HCT116 (cell line): Measurements from ENCODE around the gene VWA1.

Source experiments
- CTCF ChIP-seq, 3 experiments: fragments of 200-600 bp in 1 of 3; sonication (generic) in 1 of 3; IDR thresholded peaks in 2 of 3; conservative IDR thresholded peaks in 1 of 3; 2 replicates each; pipeline ENCODE4 v1.5.1; 2012 to 2017; ENCODE audit warnings: low read depth in 2 of 3, low read length in 2 of 3, antibody characterized with exemption in 1 of 3, borderline replicate concordance in 1 of 3, control low read depth in 1 of 3, mild to moderate bottlenecking in 1 of 3, mixed read lengths in 1 of 3, mixed run types in 1 of 3, moderate library complexity in 1 of 3; ENCODE audit not compliant: insufficient read depth in 1 of 3
- JUND ChIP-seq: IDR thresholded peaks from 2 replicates; pipeline ENCODE4 v1.6.1; 2012
- MAX ChIP-seq: IDR thresholded peaks from 2 replicates; pipeline ENCODE4 v1.6.1; 2012
- SRF ChIP-seq: IDR thresholded peaks from 2 replicates; pipeline ENCODE4 v1.6.1; 2012; ENCODE audit warnings: low read depth

GRCh38 chr1:1452882-1453281 is 17.4 kb downstream of the VWA1 start:
- TF ChIP-seq MAX = no peak
- no peak for TF ChIP-seq SRF
- TF ChIP-seq JUND = no peak
- TF ChIP-seq CTCF (IDR thresholded peaks at IDR 0.05 in 2 of 3, conservative IDR thresholded peaks at IDR 0.05 in 1 of 3; ENCODE audit: borderline replicate concordance in 1 of 3, insufficient read depth in 1 of 3, low read depth in 2 of 3, low read length in 2 of 3) = no peak
